K562 (cell line): Measurements from ENCODE around the gene OXA1L. TPM values are rescaled to one million over a fixed set of nuclear protein-coding genes. Genes with fewer than 3 reads are reported as not detected.

Experiments used
- ARID1B ChIP-seq: fragments of 450-650 bp; IDR thresholded peaks from 2 replicates; pipeline ENCODE4 v1.6.1; 2016; ENCODE audit warnings: antibody characterized with exemption, mild to moderate bottlenecking, inconsistent platforms
- BDP1 ChIP-seq: IDR thresholded peaks from 3 replicates; pipeline ENCODE4 v1.6.1; 2011; ENCODE audit not compliant: insufficient read length, insufficient read depth
- BRD9 ChIP-seq: fragments of 450-650 bp; IDR thresholded peaks from 2 replicates; pipeline ENCODE4 v1.6.1; 2018; ENCODE audit warnings: low read depth; ENCODE audit not compliant: partially characterized antibody
- C11orf30 ChIP-seq: fragments of 450-650 bp; IDR thresholded peaks from 2 replicates; pipeline ENCODE4 v1.6.1; 2016; ENCODE audit warnings: low read depth, mild to moderate bottlenecking
- CBX8 ChIP-seq: fragments of 200-600 bp; sonication (generic); IDR thresholded peaks from 2 replicates; pipeline ENCODE4 v1.6.1; 2012; ENCODE audit warnings: borderline replicate concordance, mixed run types, low read depth, mild to moderate bottlenecking, moderate library complexity, mixed read lengths, low read length, control low read depth, inconsistent platforms; ENCODE audit not compliant: poor library complexity, severe bottlenecking; ENCODE audit errors: extremely low read depth
- CCAR2 ChIP-seq: fragments of 200-400 bp; formaldehyde crosslinking; IDR thresholded peaks from 2 replicates; pipeline ENCODE4 v1.6.1; 2017; ENCODE audit warnings: mild to moderate bottlenecking, low read depth, low read length
- CREB3L1 ChIP-seq: fragments of 450-650 bp; IDR thresholded peaks from 2 replicates; pipeline ENCODE4 v1.6.1; 2014; ENCODE audit warnings: low read depth, mild to moderate bottlenecking, moderate library complexity, borderline replicate concordance
- GTF2A2 ChIP-seq: IDR thresholded peaks from 2 replicates; pipeline ENCODE4 v1.6.1; 2016; ENCODE audit warnings: mild to moderate bottlenecking, missing genetic modification characterization, missing compliant biosample characterization
- GTF2E2 ChIP-seq: fragments of 200-800 bp; sonication (Bioruptor generic); IDR thresholded peaks from 2 replicates; pipeline ENCODE4 v1.6.1; 2016; ENCODE audit warnings: missing genetic modification characterization, missing compliant biosample characterization
- IFI16 ChIP-seq: fragments of 250-450 bp; sonication (Bioruptor Pico); IDR thresholded peaks from 2 replicates; pipeline ENCODE4 v2.1.2; 2022; ENCODE audit warnings: mild to moderate bottlenecking, inconsistent platforms
- IRF1 ChIP-seq: sonication (generic); formaldehyde crosslinking; IDR thresholded peaks from 2 replicates; pipeline ENCODE4 v1.8.0; 2022; ENCODE audit warnings: missing genetic modification reagents, mild to moderate bottlenecking, borderline replicate concordance
- POLR2H ChIP-seq: IDR thresholded peaks from 2 replicates; pipeline ENCODE4 v1.6.1; 2016; ENCODE audit warnings: missing genetic modification characterization, low read depth, mild to moderate bottlenecking, control low read depth, missing compliant biosample characterization, moderate library complexity
- PTRF ChIP-seq: fragments of 450-650 bp; IDR thresholded peaks from 2 replicates; pipeline ENCODE4 v1.6.1; 2016; ENCODE audit warnings: mild to moderate bottlenecking, missing genetic modification characterization, missing compliant biosample characterization
- RNF2 ChIP-seq: sonication (generic); IDR thresholded peaks from 2 replicates; pipeline ENCODE4 v1.6.1; 2016
- RNF219 ChIP-seq: fragments of 250-450 bp; sonication (Bioruptor Pico); IDR thresholded peaks from 2 replicates; pipeline ENCODE4 v1.5.0; 2022; ENCODE audit warnings: mild to moderate bottlenecking
- SIX5 ChIP-seq, 2 experiments: IDR thresholded peaks; 2 replicates each; pipeline ENCODE4 v1.6.1; 2011; ENCODE audit warnings: low read length in 2 of 2, borderline replicate concordance in 1 of 2, low read depth in 1 of 2, mild to moderate bottlenecking in 1 of 2, moderate library complexity in 1 of 2; ENCODE audit not compliant: insufficient read depth in 1 of 2
- TAF7 ChIP-seq: fragments of 450-650 bp; IDR thresholded peaks from 2 replicates; pipeline ENCODE4 v1.6.1; 2016; ENCODE audit warnings: missing genetic modification characterization, missing compliant biosample characterization
- TAF9B ChIP-seq: fragments of 450-650 bp; IDR thresholded peaks from 2 replicates; pipeline ENCODE4 v1.6.1; 2018; ENCODE audit warnings: mild to moderate bottlenecking; ENCODE audit not compliant: partially characterized antibody
- TEAD1 ChIP-seq, 2 experiments: fragments of 450-650 bp in 1 of 2; sonication (generic) in 1 of 2; formaldehyde crosslinking; IDR thresholded peaks; 2 replicates each; pipeline versions ENCODE4 v1.4.0 to v1.8.0; 2020 to 2022; ENCODE audit warnings: mild to moderate bottlenecking in 2 of 2, missing genetic modification reagents in 1 of 2
- THRAP3 ChIP-seq: fragments of 450-650 bp; IDR thresholded peaks from 2 replicates; pipeline ENCODE4 v1.6.1; 2016; ENCODE audit warnings: mild to moderate bottlenecking, inconsistent platforms, borderline replicate concordance
- ZNF124 ChIP-seq: sonication (generic); formaldehyde crosslinking; IDR thresholded peaks from 2 replicates; pipeline ENCODE4 v1.8.1; 2022; ENCODE audit warnings: missing genetic modification reagents
- ZNF133 ChIP-seq: fragments of 250-450 bp; sonication (Bioruptor Pico); IDR thresholded peaks from 2 replicates; pipeline ENCODE4 v1.4.0; 2020; ENCODE audit warnings: mild to moderate bottlenecking
- ZNF217 ChIP-seq: sonication (generic); formaldehyde crosslinking; IDR thresholded peaks from 2 replicates; pipeline ENCODE4 v1.8.0; 2022; ENCODE audit warnings: mild to moderate bottlenecking, missing genetic modification reagents
- polyA plus RNA-seq, 8 experiments: library from polyadenylated mRNA; depleted of rRNA in 4 of 8; stranded (reverse) in 5 of 8; unstranded in 3 of 8; fragments of >200 nt; fragmentation: Nextera tagmentation in 2 of 8; fragmentation: Illumina TruSeq in 1 of 8; extraction: Ambion mirVana in 2 of 8; extraction: Trizol in 1 of 8; gene quantifications; 2 replicates each; pipeline versions ENCODE4 v1.2.1 to v1.2.3, GENCODE V29; 2011 to 2014; ENCODE audit warnings: inconsistent platforms in 1 of 8, missing spikeins in 1 of 8
- total RNA-seq, 7 experiments: library from RNA; depleted of rRNA in 6 of 7; stranded (reverse); fragments of >200 nt in 6 of 7; fragmentation: Illumina TruSeq in 2 of 7; extraction: Trizol in 2 of 7; gene quantifications; 2 replicates each; pipeline versions ENCODE4 v1.2.1 to v1.2.3, GENCODE V29; 2011 to 2021; ENCODE audit warnings: low replicate concordance in 1 of 7
- TF ChIP-seq, protein P1 (sequence below): fragments of 450-650 bp; IDR thresholded peaks from 2 replicates; pipeline ENCODE4 v1.6.1; 2017; ENCODE audit warnings: antibody characterized with exemption

Gene OXA1L
- total and polyA plus RNA-seq, 9 of the 15 experiments (the other 6 are each of a cell fraction or from before 2014, with no cell fraction given): 100 to 204 (median 145) TPM

GRCh38 chr14:22791301-22791700, 24.8 kb downstream of the OXA1L start (continued):
- no peak for TF ChIP-seq CBX8
- no peak for TF ChIP-seq BDP1
- TF ChIP-seq PTRF (tag): no peak
- no peak for TF ChIP-seq RNF219 (CRISPR knock-in tag)
- no peak for TF ChIP-seq RNF2
- TF ChIP-seq GTF2A2 (tag): no peak
- no peak for TF ChIP-seq ZNF217
- no peak for TF ChIP-seq ZNF133 (CRISPR knock-in tag)
- TF ChIP-seq CREB3L1: no peak
- no peak for TF ChIP-seq BRD9
- no peak for TF ChIP-seq IFI16 (CRISPR knock-in tag)
- TF ChIP-seq GTF2E2 (tag): no peak
- no peak for TF ChIP-seq TAF7
- TF ChIP-seq ARID1B: peak; percentile 25; the same call in 1 of the 2 replicates
- TF ChIP-seq SIX5 (IDR thresholded peaks at IDR 0.05; ENCODE audit: borderline replicate concordance in 1 of 2, insufficient read depth in 1 of 2, low read depth in 1 of 2, low read length in 2 of 2): no peak
- TF ChIP-seq C11orf30: no peak
- TF ChIP-seq, protein P1, sequence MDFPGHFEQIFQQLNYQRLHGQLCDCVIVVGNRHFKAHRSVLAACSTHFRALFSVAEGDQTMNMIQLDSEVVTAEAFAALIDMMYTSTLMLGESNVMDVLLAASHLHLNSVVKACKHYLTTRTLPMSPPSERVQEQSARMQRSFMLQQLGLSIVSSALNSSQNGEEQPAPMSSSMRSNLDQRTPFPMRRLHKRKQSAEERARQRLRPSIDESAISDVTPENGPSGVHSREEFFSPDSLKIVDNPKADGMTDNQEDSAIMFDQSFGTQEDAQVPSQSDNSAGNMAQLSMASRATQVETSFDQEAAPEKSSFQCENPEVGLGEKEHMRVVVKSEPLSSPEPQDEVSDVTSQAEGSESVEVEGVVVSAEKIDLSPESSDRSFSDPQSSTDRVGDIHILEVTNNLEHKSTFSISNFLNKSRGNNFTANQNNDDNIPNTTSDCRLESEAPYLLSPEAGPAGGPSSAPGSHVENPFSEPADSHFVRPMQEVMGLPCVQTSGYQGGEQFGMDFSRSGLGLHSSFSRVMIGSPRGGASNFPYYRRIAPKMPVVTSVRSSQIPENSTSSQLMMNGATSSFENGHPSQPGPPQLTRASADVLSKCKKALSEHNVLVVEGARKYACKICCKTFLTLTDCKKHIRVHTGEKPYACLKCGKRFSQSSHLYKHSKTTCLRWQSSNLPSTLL: no peak
- TF ChIP-seq THRAP3: no peak
- TF ChIP-seq IRF1 (CRISPR knock-in tag): no peak
- TF ChIP-seq ZNF124 (CRISPR knock-in tag): no peak
- TF ChIP-seq TEAD1 (CRISPR knock-in tag; IDR thresholded peaks at IDR 0.05): no peak
- TF ChIP-seq POLR2H: no peak
- TF ChIP-seq TAF9B: no peak
- TF ChIP-seq CCAR2: no peak
